ENCODE data around the gene IMMT.
A peak's percentile ranks its signal among the peaks of the same experiment; 100 is the strongest.
"Not testable (repeated sequence)": the region's sequence is repeated elsewhere in the genome, so short reads cannot be mapped to it uniquely, and the experiment has no call there.

The IMMT gene

GRCh38 chr2:86201671-86202335, 6.5 kb upstream of the IMMT start:
- Histone ChIP-seq H3K36me3 (ENCODE audit: control insufficient read depth, insufficient read depth, low read length) (peaks cover 14% of the 10 kb centered on the region), H3K9me3 (ENCODE audit: control insufficient read depth, insufficient read depth, low read length) (no peaks in the 10 kb centered on the region), H3K27me3 (ENCODE audit: control insufficient read depth, insufficient read depth, low read length) (no peaks in the 10 kb centered on the region), H3K4me1 (ENCODE audit: control insufficient read depth, insufficient read depth, low read length) (peaks cover 13% of the 10 kb centered on the region), H3K27ac (ENCODE audit: low read depth, low read length) (peak overlapping the region; percentile 49), H3K9ac (ENCODE audit: low read depth, low read length) (no peak overlapping the region), H3K4me3 (ENCODE audit: low read depth, low read length) (no peak overlapping the region)

GRCh38 chr2:86200564-86200963, 5.3 kb upstream of the IMMT start:
- not testable (repeated sequence) for H3K27ac ChIP-seq (ENCODE audit: low read depth, low read length); H3K9ac ChIP-seq (ENCODE audit: low read depth, low read length)
- H3K4me1 ChIP-seq (ENCODE audit: control insufficient read depth, insufficient read depth, low read length), result peaks cover 13% of the 10 kb centered on the region

GRCh38 chr2:86199834-86200177, 4.5 kb upstream of the IMMT start:
- peaks cover 13% of the 10 kb centered on the region for H3K4me1 ChIP-seq (ENCODE audit: control insufficient read depth, insufficient read depth, low read length)
- H3K4me3 ChIP-seq (ENCODE audit: low read depth, low read length), result peak overlapping the region; percentile 99
- peak overlapping the region; percentile 95 for H3K9ac ChIP-seq (ENCODE audit: low read depth, low read length)
- peak overlapping the region; percentile 78 for H3K27ac ChIP-seq (ENCODE audit: low read depth, low read length)
- no peaks in the 10 kb centered on the region for H3K9me3 ChIP-seq (ENCODE audit: control insufficient read depth, insufficient read depth, low read length)
- no peaks in the 10 kb centered on the region for H3K27me3 ChIP-seq (ENCODE audit: control insufficient read depth, insufficient read depth, low read length)
- no peaks in the 10 kb centered on the region for H3K36me3 ChIP-seq (ENCODE audit: control insufficient read depth, insufficient read depth, low read length)

More at GRCh38 chr2:86200564-86200963, 5.3 kb upstream of the IMMT start:
- H3K9me3 ChIP-seq (ENCODE audit: control insufficient read depth, insufficient read depth, low read length); H3K27me3 ChIP-seq (ENCODE audit: control insufficient read depth, insufficient read depth, low read length); H3K36me3 ChIP-seq (ENCODE audit: control insufficient read depth, insufficient read depth, low read length): not testable (repeated sequence)
- peak overlapping the region; percentile 99 for H3K4me3 ChIP-seq (ENCODE audit: low read depth, low read length)

- no peaks in the 10 kb centered on the region for H3K27me3 ChIP-seq (ENCODE audit: control insufficient read depth, insufficient read depth, low read length)
- H3K4me3 ChIP-seq (ENCODE audit: low read depth, low read length), result peak overlapping the region; percentile 75
- peak overlapping the region; percentile 55 for H3K9ac ChIP-seq (ENCODE audit: low read depth, low read length)
- peaks cover 5% of the 10 kb centered on the region; the same call in 1 of the 2 replicates for H3K4me1 ChIP-seq (ENCODE audit: control insufficient read depth, insufficient read depth, low read length)
- H3K9me3 ChIP-seq (ENCODE audit: control insufficient read depth, insufficient read depth, low read length), result no peaks in the 10 kb centered on the region
- no peaks in the 10 kb centered on the region; the same call in none of the 2 replicates for H3K36me3 ChIP-seq (ENCODE audit: control insufficient read depth, insufficient read depth, low read length)
- peak overlapping the region; percentile 100 for H3K27ac ChIP-seq (ENCODE audit: low read depth, low read length)
These were observed 636 bp upstream of the IMMT start for GRCh38 chr2:86195808-86196387.

GRCh38 chr2:86194751-86195054, 559 bp downstream of the IMMT start:
- Histone ChIP-seq H3K27me3 (ENCODE audit: control insufficient read depth, insufficient read depth, low read length) (no peaks in the 10 kb centered on the region), H3K27ac (ENCODE audit: low read depth, low read length) (peak overlapping the region; percentile 100), H3K4me3 (ENCODE audit: low read depth, low read length) (peak overlapping the region; percentile 75), H3K9me3 (ENCODE audit: control insufficient read depth, insufficient read depth, low read length) (no peaks in the 10 kb centered on the region), H3K9ac (ENCODE audit: low read depth, low read length) (peak overlapping the region; percentile 61), H3K4me1 (ENCODE audit: control insufficient read depth, insufficient read depth, low read length) (peaks cover 5% of the 10 kb centered on the region; the same call in 1 of the 2 replicates), H3K36me3 (ENCODE audit: control insufficient read depth, insufficient read depth, low read length) (peaks cover 9% of the 10 kb centered on the region)

GRCh38 chr2:86193901-86194567, 1.2 kb downstream of the IMMT start:
- peaks cover 10% of the 10 kb centered on the region for H3K36me3 ChIP-seq (ENCODE audit: control insufficient read depth, insufficient read depth, low read length)
- H3K27me3 ChIP-seq (ENCODE audit: control insufficient read depth, insufficient read depth, low read length), result no peaks in the 10 kb centered on the region
- H3K9me3 ChIP-seq (ENCODE audit: control insufficient read depth, insufficient read depth, low read length), result no peaks in the 10 kb centered on the region
- peak overlapping the region; percentile 100 for H3K27ac ChIP-seq (ENCODE audit: low read depth, low read length)
- peaks cover 5% of the 10 kb centered on the region; the same call in 1 of the 2 replicates for H3K4me1 ChIP-seq (ENCODE audit: control insufficient read depth, insufficient read depth, low read length)
- H3K4me3 ChIP-seq (ENCODE audit: low read depth, low read length), result peak overlapping the region; percentile 75
- peak overlapping the region; percentile 61; the same call in 1 of the 2 replicates for H3K9ac ChIP-seq (ENCODE audit: low read depth, low read length)

GRCh38 chr2:86189782-86190416, 5.4 kb downstream of the IMMT start:
- H3K27me3 ChIP-seq (ENCODE audit: control insufficient read depth, insufficient read depth, low read length), result no peaks in the 10 kb centered on the region
- H3K9ac ChIP-seq (ENCODE audit: low read depth, low read length), result no peak overlapping the region
- no peak overlapping the region for H3K27ac ChIP-seq (ENCODE audit: low read depth, low read length)
- peaks cover 14% of the 10 kb centered on the region for H3K36me3 ChIP-seq (ENCODE audit: control insufficient read depth, insufficient read depth, low read length)
- H3K4me1 ChIP-seq (ENCODE audit: control insufficient read depth, insufficient read depth, low read length), result peaks cover 5% of the 10 kb centered on the region; the same call in 1 of the 2 replicates
- no peak overlapping the region for H3K4me3 ChIP-seq (ENCODE audit: low read depth, low read length)
- no peaks in the 10 kb centered on the region for H3K9me3 ChIP-seq (ENCODE audit: control insufficient read depth, insufficient read depth, low read length)

- no peak overlapping the region for H3K9ac ChIP-seq (ENCODE audit: low read depth, low read length)
- H3K36me3 ChIP-seq (ENCODE audit: control insufficient read depth, insufficient read depth, low read length), result peaks cover 14% of the 10 kb centered on the region
- no peaks in the 10 kb centered on the region for H3K27me3 ChIP-seq (ENCODE audit: control insufficient read depth, insufficient read depth, low read length)
- no peak overlapping the region for H3K4me3 ChIP-seq (ENCODE audit: low read depth, low read length)
- H3K9me3 ChIP-seq (ENCODE audit: control insufficient read depth, insufficient read depth, low read length), result no peaks in the 10 kb centered on the region
- H3K4me1 ChIP-seq (ENCODE audit: control insufficient read depth, insufficient read depth, low read length), result no peaks in the 10 kb centered on the region
- no peak overlapping the region for H3K27ac ChIP-seq (ENCODE audit: low read depth, low read length)
These were observed 8.8 kb downstream of the IMMT start for GRCh38 chr2:86186431-86186830.

GRCh38 chr2:86185517-86186212, 9.6 kb downstream of the IMMT start:
- no peaks in the 10 kb centered on the region for H3K4me1 ChIP-seq (ENCODE audit: control insufficient read depth, insufficient read depth, low read length)
- no peak overlapping the region for H3K4me3 ChIP-seq (ENCODE audit: low read depth, low read length)
- no peaks in the 10 kb centered on the region for H3K27me3 ChIP-seq (ENCODE audit: control insufficient read depth, insufficient read depth, low read length)
- peaks cover 20% of the 10 kb centered on the region for H3K36me3 ChIP-seq (ENCODE audit: control insufficient read depth, insufficient read depth, low read length)
- H3K9me3 ChIP-seq (ENCODE audit: control insufficient read depth, insufficient read depth, low read length), result no peaks in the 10 kb centered on the region
- no peak overlapping the region for H3K27ac ChIP-seq (ENCODE audit: low read depth, low read length)
- H3K9ac ChIP-seq (ENCODE audit: low read depth, low read length), result no peak overlapping the region

- H3K27ac ChIP-seq (ENCODE audit: low read depth, low read length), result no peak overlapping the region
- peaks cover 80% of the 10 kb centered on the region for H3K36me3 ChIP-seq (ENCODE audit: control insufficient read depth, insufficient read depth, low read length)
- no peaks in the 10 kb centered on the region for H3K27me3 ChIP-seq (ENCODE audit: control insufficient read depth, insufficient read depth, low read length)
- no peaks in the 10 kb centered on the region for H3K9me3 ChIP-seq (ENCODE audit: control insufficient read depth, insufficient read depth, low read length)
- H3K4me1 ChIP-seq (ENCODE audit: control insufficient read depth, insufficient read depth, low read length), result no peaks in the 10 kb centered on the region
- H3K9ac ChIP-seq (ENCODE audit: low read depth, low read length), result no peak overlapping the region
- H3K4me3 ChIP-seq (ENCODE audit: low read depth, low read length), result no peak overlapping the region
These were observed 18.7 kb downstream of the IMMT start for GRCh38 chr2:86176597-86176996.
